B cell (primary cell): Measurements from ENCODE around the gene GLRX. TPM values are rescaled to one million over a fixed set of nuclear protein-coding genes. Genes with fewer than 3 reads are reported as not detected.
A peak's percentile ranks its signal among the peaks of the same experiment; 100 is the strongest.

Experiments
- ATAC-seq: fragments of 200-7000 bp; cut with Tn5 transposase; one replicate; pipeline ENCODE4 v1.10.0; 2021; ENCODE audit warnings: low read depth, mild to moderate bottlenecking, moderate number of reproducible peaks, moderate library complexity
- CTCF ChIA-PET: fragments of 350-600 bp; sonication (Branson Sonifier 250); formaldehyde crosslinking; loops from one replicate; lab custom pipeline; 2021; ENCODE audit warnings: antibody characterized with exemption, inconsistent platforms; lab: Charles Lee
- POLR2A ChIA-PET: fragments of 350-600 bp; sonication (Branson Sonifier 250); formaldehyde crosslinking; loops from one replicate; lab custom pipeline; 2021; ENCODE audit warnings: antibody characterized with exemption; lab: Charles Lee
- DNase-seq: peaks from one replicate; pipeline ENCODE4 v3.0.0; 2013
- H2AFZ ChIP-seq: 2 replicates; pipeline ENCODE4 v1.6.1; 2012; ENCODE audit warnings: mild to moderate bottlenecking, low read depth, low read length; ENCODE audit not compliant: insufficient read depth, poor library complexity, severe bottlenecking
- H3K27ac ChIP-seq, 2 donors: 1 replicate in 1 of 2; 2 replicates in 1 of 2; pipeline ENCODE4 v1.5.1; 2012 to 2013; ENCODE audit warnings: low read length in 2 of 2, mild to moderate bottlenecking in 2 of 2, moderate library complexity in 1 of 2
- H3K27me3 ChIP-seq, 4 experiments: fragments of 200-600 bp in 1 of 4; sonication (generic) in 1 of 4; replicated peaks in 1 of 4; 1 replicate in 2 of 4; 2 replicates in 2 of 4; pipeline versions ENCODE4 v1.6.1 to v1.7.0; 2013 to 2016; ENCODE audit warnings: low read length in 3 of 4, mild to moderate bottlenecking in 2 of 4, mixed read lengths in 1 of 4, moderate library complexity in 1 of 4; ENCODE audit not compliant: insufficient read depth in 4 of 4, control insufficient read depth in 3 of 4; ENCODE audit errors: control extremely low read depth in 1 of 4
- H3K36me3 ChIP-seq, 2 experiments: replicated peaks in 1 of 2; 1 replicate in 1 of 2; 2 replicates in 1 of 2; pipeline versions ENCODE4 v1.6.1 to v1.7.1; 2013; ENCODE audit warnings: low read length in 1 of 2; ENCODE audit not compliant: insufficient read depth in 2 of 2, control insufficient read depth in 1 of 2; ENCODE audit errors: control extremely low read depth in 1 of 2, extremely low read depth in 1 of 2
- H3K4me1 ChIP-seq, 2 donors: fragments of 200-600 bp in 1 of 2; sonication (generic) in 1 of 2; 1 replicate in 1 of 2; 2 replicates in 1 of 2; pipeline versions ENCODE4 v1.5.1 to v1.6.1; 2013 to 2017; ENCODE audit warnings: low read length in 2 of 2; ENCODE audit not compliant: control insufficient read depth in 2 of 2, insufficient read depth in 2 of 2
- H3K4me2 ChIP-seq: replicated peaks from 2 replicates; pipeline ENCODE3; 2012; ENCODE audit warnings: mild to moderate bottlenecking, low read depth, low read length; ENCODE audit not compliant: poor library complexity, severe bottlenecking
- H3K4me3 ChIP-seq, 5 experiments: fragments of 200-600 bp in 1 of 5; sonication (generic) in 1 of 5; 1 replicate in 3 of 5; 2 replicates in 2 of 5; pipeline versions ENCODE4 v1.5.1 to v1.7.0; 2011 to 2016; ENCODE audit warnings: low read length in 4 of 5, mild to moderate bottlenecking in 4 of 5, low read depth in 2 of 5, control low read depth in 1 of 5, moderate library complexity in 1 of 5; ENCODE audit not compliant: insufficient read depth in 1 of 5; ENCODE audit errors: control extremely low read depth in 1 of 5, extremely low read depth in 1 of 5
- H3K79me2 ChIP-seq: fragments of 200-600 bp; sonication (generic); one replicate; pipeline ENCODE4 v1.6.0; 2016; ENCODE audit warnings: low read length; ENCODE audit not compliant: control insufficient read depth, insufficient read depth
- H3K9ac ChIP-seq: fragments of 200-600 bp; sonication (generic); 2 replicates; pipeline ENCODE4 v1.6.1; 2017; ENCODE audit warnings: mild to moderate bottlenecking, low read length, moderate library complexity
- H3K9me3 ChIP-seq, 3 donors: one replicate each; pipeline versions ENCODE4 v1.6.1 to v1.7.1; 2013; ENCODE audit warnings: low read length in 2 of 3; ENCODE audit not compliant: control insufficient read depth in 2 of 3, insufficient read depth in 1 of 3; ENCODE audit errors: control extremely low read depth in 1 of 3
- H4K20me1 ChIP-seq: 2 replicates; pipeline ENCODE4 v1.6.0; 2012; ENCODE audit warnings: mild to moderate bottlenecking, low read length; ENCODE audit not compliant: insufficient read depth, control insufficient read depth, poor library complexity, severe bottlenecking
- H3K27ac Mint-ChIP-seq: one replicate; pipeline ENCODE4 v1.8.0; 2021; ENCODE audit warnings: mixed read lengths
- H3K27me3 Mint-ChIP-seq: one replicate; pipeline ENCODE4 v1.8.0; 2021; ENCODE audit warnings: mixed read lengths
- H3K4me1 Mint-ChIP-seq: one replicate; pipeline ENCODE4 v1.8.0; 2021; ENCODE audit warnings: mixed read lengths
- H3K4me3 Mint-ChIP-seq: one replicate; pipeline ENCODE4 v1.8.0; 2021; ENCODE audit warnings: mixed read lengths
- H3K9me3 Mint-ChIP-seq: one replicate; pipeline ENCODE4 v1.8.0; 2022; ENCODE audit warnings: mixed read lengths; ENCODE audit not compliant: insufficient read depth
- CTCF ChIP-seq: fragments of 200-600 bp; IDR thresholded peaks from one replicate; pipeline ENCODE4 v1.8.0; 2022; ENCODE audit warnings: antibody characterized with exemption, mild to moderate bottlenecking
- EZH2 ChIP-seq: IDR thresholded peaks from 2 replicates; pipeline ENCODE4 v1.6.1; 2012; ENCODE audit warnings: borderline replicate concordance, low read depth, mild to moderate bottlenecking, moderate library complexity, low read length; ENCODE audit not compliant: insufficient read depth, poor library complexity, severe bottlenecking
- WGBS: methylation state at CpG from one replicate; pipeline ENCODE4 v1.1.5; 2013; ENCODE audit warnings: missing lambda C conversion rate; ENCODE audit not compliant: insufficient coverage; 5-methylcytosine and 5-hydroxymethylcytosine counted together
- intact Hi-C: fragments of 100-400 bp; cut with micrococcal nuclease; formaldehyde crosslinking; loops from one replicate; pipeline ENCODE4 v1.10.0; 2022
- polyA plus RNA-seq: library from polyadenylated mRNA; depleted of rRNA; stranded (reverse); fragments of >200 nt; gene quantifications from 2 replicates; pipeline ENCODE4 v1.2.3, GENCODE V29; 2012
- total RNA-seq, 2 donors: library from RNA; stranded (reverse); fragments of 120-200 nt in 1 of 2; gene quantifications; 1 replicate in 1 of 2; 2 replicates in 1 of 2; pipeline versions ENCODE4 v1.2.3 to v1.2.4, GENCODE V29; 2013 to 2022

GLRX gene
- total and polyA plus RNA-seq, 2 donors (not counting 1 experiment from before 2014, with no cell fraction given) = 44.6 to 54.8 TPM

- ChIA-PET POLR2A (interaction anchor here (0.5 to 0.6 kb wide), 2 partner anchors 58 to 113 kb away, joined by 3 to 5 read pairs; no protein-coding TSS in a partner anchor), CTCF (interaction anchor here (1.1 to 22.8 kb wide), 7 partner anchors 9 to 196 kb away, joined by 3 to 748 read pairs (median 19); partner anchors contain the start of genes GLRX and RFESD)
- intact Hi-C loops = no loop called here
- DNase-seq = no peak
- Histone ChIP-seq H3K4me3 (no peak overlapping the region), H3K4me2 (no peak overlapping the region), H3K9me3 (no peaks in the 10 kb centered on the region), H2AFZ (no peak overlapping the region), H3K27ac (peak overlapping the region in 1 of 2 donors; percentile 33), H4K20me1 (no peaks in the 10 kb centered on the region), H3K9ac (no peak overlapping the region), H3K79me2 (no peaks in the 10 kb centered on the region), H3K36me3 (no peaks in the 10 kb centered on the region), H3K4me1 (peaks cover 23% of the 10 kb centered on the region in 2 donors), H3K27me3 (no peaks in the 10 kb centered on the region)
- no peak overlapping the region for H3K4me3 Mint-ChIP-seq
- ATAC-seq = no peak
- peak overlapping the region; percentile 84 for H3K27ac Mint-ChIP-seq
- H3K27me3 Mint-ChIP-seq = no peaks in the 10 kb centered on the region
- WGBS = 0% methylated on average over 1 of the region's 1 CpG
- no peaks in the 10 kb centered on the region for H3K9me3 Mint-ChIP-seq
- no peak for TF ChIP-seq CTCF
- TF ChIP-seq EZH2 = no peak
- H3K4me1 Mint-ChIP-seq = peaks cover 37% of the 10 kb centered on the region
These were observed 18.6 kb upstream of the GLRX start for GRCh38 chr5:95840956-95841705.

- Histone ChIP-seq H3K27ac (no peak overlapping the region), H3K4me2 (no peak overlapping the region), H3K4me1 (peaks cover 31 to 32% of the 10 kb centered on the region in 2 donors), H4K20me1 (no peaks in the 10 kb centered on the region), H3K4me3 (no peak overlapping the region), H2AFZ (peak overlapping the region; percentile 19), H3K9ac (no peak overlapping the region), H3K27me3 (no peaks in the 10 kb centered on the region), H3K79me2 (no peaks in the 10 kb centered on the region), H3K9me3 (no peaks in the 10 kb centered on the region), H3K36me3 (no peaks in the 10 kb centered on the region)
- ATAC-seq (no peak), DNase-seq (no peak)
- ChIA-PET CTCF (interaction anchor here (1.0 to 22.8 kb wide), 5 partner anchors 9 to 175 kb away, joined by 3 to 748 read pairs (median 19); partner anchors contain the start of gene GLRX), POLR2A (no interaction called here)
- WGBS = 60% methylated on average over 1 of the region's 2 CpGs
- TF ChIP-seq EZH2 (no peak), CTCF (no peak)
- Mint-ChIP-seq H3K9me3 (no peaks in the 10 kb centered on the region), H3K4me3 (no peak overlapping the region), H3K4me1 (peaks cover 50% of the 10 kb centered on the region), H3K27ac (peak overlapping the region; percentile 33), H3K27me3 (no peaks in the 10 kb centered on the region)
- intact Hi-C loops = no loop called here
These were observed 17.1 kb upstream of the GLRX start for GRCh38 chr5:95839658-95840057.
